DOHH2 (cell line): Measurements from ENCODE around the gene CSGALNACT2.

ENCODE experiments used
- EZH2phosphoT487 ChIP-seq: fragments of 200-600 bp; sonication (generic); IDR thresholded peaks from 2 replicates; pipeline ENCODE4 v1.6.1; 2017; ENCODE audit warnings: borderline replicate concordance, mild to moderate bottlenecking, antibody characterized with exemption, low read length, moderate library complexity, mixed read lengths
- TF ChIP-seq, protein P1 (sequence below): fragments of 200-600 bp; sonication (generic); IDR thresholded peaks from one replicate; pipeline ENCODE4 v1.5.1; 2014; ENCODE audit warnings: antibody characterized with exemption, mild to moderate bottlenecking, low read depth, low read length; ENCODE audit not compliant: poor library complexity, severe bottlenecking

DNA sequence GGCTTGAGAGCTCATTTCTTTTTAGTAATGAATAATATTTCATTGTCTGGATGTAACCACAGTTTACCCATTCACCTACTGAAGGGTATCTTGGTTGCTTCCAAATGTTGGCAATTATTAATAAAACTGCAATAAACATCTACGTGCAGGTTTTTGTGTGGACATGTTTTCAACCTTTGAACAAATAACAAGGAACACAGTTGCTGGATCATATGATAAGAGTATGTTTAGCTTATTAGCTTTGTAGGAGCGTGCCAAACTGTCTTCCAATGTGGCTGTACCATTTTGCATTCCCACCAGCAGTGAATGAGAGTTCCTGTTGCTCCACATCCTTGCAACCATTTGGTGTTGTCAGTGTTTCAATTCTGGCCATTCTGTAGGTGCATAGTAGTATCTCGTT is 49.0 kb downstream of the CSGALNACT2 start:
- TF ChIP-seq, protein P1, sequence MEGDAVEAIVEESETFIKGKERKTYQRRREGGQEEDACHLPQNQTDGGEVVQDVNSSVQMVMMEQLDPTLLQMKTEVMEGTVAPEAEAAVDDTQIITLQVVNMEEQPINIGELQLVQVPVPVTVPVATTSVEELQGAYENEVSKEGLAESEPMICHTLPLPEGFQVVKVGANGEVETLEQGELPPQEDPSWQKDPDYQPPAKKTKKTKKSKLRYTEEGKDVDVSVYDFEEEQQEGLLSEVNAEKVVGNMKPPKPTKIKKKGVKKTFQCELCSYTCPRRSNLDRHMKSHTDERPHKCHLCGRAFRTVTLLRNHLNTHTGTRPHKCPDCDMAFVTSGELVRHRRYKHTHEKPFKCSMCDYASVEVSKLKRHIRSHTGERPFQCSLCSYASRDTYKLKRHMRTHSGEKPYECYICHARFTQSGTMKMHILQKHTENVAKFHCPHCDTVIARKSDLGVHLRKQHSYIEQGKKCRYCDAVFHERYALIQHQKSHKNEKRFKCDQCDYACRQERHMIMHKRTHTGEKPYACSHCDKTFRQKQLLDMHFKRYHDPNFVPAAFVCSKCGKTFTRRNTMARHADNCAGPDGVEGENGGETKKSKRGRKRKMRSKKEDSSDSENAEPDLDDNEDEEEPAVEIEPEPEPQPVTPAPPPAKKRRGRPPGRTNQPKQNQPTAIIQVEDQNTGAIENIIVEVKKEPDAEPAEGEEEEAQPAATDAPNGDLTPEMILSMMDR, result no peak
- no peak for TF ChIP-seq EZH2phosphoT487
